ENCODE results near the gene SDK2.
A peak's percentile ranks its signal among the peaks of the same experiment; 100 is the strongest.

Gene SDK2

DNA sequence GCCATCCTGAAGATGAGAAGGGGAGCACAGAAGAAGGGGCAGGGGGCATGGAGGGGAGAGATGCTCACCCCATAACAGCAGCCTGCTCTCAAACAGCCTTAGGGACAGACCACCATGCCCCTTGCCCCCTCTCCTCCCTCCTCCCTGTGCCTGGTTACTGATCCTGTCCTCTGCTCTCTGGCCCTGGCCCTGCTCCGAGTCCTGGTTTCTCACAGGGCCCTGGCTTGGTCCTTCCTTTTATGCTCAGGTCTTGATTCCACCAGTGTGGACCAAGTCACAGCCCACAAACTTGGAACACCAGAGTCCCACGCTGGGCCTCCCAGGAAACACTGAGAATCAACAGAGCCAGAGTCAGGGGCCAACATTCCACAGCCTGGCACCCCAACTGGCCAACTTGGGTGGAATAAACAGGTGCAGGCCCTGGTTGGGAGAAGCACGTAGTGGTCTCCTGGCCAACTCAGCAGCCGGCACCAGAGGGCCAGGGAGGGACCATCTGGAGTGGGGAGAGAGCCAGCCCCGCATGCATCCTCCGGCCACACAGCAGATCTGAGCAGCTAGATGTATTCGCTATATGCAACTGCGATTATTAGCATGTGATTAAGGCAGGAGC lies 287.6 kb downstream of the SDK2 start:
- no peak for DNase-seq

- no peak for DNase-seq
Measured at GRCh38 chr17:73354423-73355284, 289.6 kb downstream of the SDK2 start.

DNA sequence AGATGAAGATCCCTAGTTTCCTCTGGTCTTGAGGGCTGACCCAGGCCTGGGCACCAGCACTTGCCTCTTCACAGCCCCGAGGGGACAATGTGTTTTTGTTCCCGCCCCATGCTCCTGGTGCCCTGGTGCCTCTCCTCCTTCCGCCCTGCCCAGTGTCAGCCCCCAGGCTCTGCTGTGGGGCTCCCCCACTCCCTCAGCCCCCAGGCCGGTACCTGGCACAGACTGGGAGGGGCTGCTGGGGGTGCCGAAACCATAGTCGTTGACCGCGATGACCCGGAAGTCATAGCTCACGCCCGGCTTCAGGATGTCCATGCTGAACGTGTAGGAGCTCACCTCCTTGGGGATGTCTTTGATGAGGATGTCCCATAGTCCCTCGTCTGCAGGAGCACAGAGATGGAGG lies 292.0 kb downstream of the SDK2 start:
- DNase-seq: no peak

- no peak for DNase-seq
Measured at GRCh38 chr17:73351764-73352163, 292.5 kb downstream of the SDK2 start.

GRCh38 chr17:73350864-73351263 lies 293.4 kb downstream of the SDK2 start:
- DNase-seq: no peak

GRCh38 chr17:73349647-73350046 lies 294.6 kb downstream of the SDK2 start:
- no peak for DNase-seq

GRCh38 chr17:73349138-73349537 lies 295.1 kb downstream of the SDK2 start:
- peak; percentile 80 for DNase-seq

DNA sequence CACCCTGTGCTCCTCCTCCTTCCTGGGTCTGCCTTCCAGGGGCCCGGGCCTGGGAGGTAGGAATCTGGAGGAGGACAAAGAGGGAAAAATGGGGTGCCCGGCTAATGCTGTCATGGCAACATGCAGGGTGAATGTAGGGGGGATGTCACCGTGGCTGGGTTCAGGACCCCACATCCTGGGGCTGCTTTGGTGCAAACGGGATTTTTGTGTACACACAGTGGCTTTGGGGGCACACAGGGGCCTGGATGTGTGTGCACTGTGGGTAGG lies 295.5 kb downstream of the SDK2 start:
- no peak for DNase-seq

DNA sequence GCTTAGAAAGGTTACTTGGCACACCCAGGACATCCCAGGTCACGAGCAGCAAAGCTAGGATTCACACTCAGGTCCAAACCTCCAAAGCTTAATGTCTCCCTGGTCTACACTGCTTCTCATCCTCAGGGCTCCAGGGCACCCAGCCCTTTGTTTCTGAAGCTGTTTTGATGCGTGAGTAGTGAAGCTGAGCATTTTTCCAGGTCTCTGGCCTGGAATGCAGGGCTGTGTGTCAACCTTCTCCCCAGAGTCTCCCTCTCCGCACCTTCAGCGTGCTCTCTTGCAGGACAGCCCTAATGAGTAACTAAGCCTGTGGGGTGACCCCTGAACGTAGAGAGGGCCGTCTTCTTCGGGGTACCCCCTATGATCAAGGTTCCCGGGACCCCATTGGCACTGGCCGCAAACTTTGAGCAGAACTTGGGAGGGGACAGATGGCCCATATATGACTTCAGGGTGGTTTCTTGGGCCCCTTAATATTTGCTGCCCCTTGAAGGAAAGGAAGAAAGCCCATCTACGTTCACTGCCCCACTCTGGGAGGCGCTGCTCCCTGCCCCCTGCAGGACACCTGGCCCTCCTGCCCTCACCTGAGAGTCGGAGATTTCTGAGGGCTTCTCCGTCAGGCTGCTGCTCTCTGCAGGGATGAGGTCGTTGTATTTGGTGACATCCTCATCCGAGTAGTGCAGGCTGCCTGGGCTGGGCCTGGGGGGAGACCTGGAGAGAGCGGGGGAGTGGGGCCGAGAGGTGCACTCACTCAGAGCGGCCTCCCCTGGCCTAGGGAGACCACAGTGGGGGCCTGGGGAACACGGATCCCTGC lies 296.0 kb downstream of the SDK2 start:
- no peak for DNase-seq

GRCh38 chr17:73347351-73347750 lies 296.9 kb downstream of the SDK2 start:
- peak; percentile 70 for DNase-seq

DNA sequence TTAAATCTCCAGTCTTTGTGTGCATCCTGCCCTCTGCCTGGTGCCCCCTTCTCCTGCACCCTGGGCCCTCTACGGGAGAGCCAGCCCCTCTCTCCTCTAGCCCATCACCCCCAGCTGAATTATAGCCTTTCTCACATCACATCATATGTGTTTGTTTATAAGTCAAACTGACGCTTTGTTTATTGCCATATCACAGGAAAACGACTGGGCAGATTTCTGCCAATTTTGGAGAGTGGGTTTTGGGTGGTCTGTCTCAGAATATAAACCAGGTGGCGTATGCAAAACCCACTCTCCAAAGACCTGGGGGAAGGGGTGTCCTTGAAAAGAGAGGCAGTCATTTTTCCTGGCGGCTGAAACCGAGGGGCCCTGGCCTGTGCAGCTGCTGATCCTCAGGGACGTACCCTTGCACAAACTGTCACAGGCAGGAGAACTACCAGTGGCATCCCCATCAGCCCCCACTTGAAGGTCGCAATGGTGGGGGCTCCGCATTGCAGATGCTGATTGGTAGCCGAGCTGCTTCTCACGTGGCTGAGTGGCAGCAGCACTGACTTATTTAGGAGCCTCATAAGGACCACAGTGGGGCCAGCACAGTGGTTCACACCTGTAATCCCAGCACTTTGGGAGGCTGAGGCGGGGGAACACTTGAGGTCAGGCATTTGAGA lies 297.6 kb downstream of the SDK2 start:
- no peak for DNase-seq

GRCh38 chr17:73343739-73344454 lies 300.3 kb downstream of the SDK2 start:
- DNase-seq: no peak

- DNase-seq: peak; percentile 65
Measured at GRCh38 chr17:73343168-73343634, 301.0 kb downstream of the SDK2 start.

GRCh38 chr17:73342541-73343167 lies 301.6 kb downstream of the SDK2 start:
- DNase-seq: no peak

- DNase-seq: peak; percentile 94
Measured at GRCh38 chr17:73342050-73342522, 302.2 kb downstream of the SDK2 start.

DNA sequence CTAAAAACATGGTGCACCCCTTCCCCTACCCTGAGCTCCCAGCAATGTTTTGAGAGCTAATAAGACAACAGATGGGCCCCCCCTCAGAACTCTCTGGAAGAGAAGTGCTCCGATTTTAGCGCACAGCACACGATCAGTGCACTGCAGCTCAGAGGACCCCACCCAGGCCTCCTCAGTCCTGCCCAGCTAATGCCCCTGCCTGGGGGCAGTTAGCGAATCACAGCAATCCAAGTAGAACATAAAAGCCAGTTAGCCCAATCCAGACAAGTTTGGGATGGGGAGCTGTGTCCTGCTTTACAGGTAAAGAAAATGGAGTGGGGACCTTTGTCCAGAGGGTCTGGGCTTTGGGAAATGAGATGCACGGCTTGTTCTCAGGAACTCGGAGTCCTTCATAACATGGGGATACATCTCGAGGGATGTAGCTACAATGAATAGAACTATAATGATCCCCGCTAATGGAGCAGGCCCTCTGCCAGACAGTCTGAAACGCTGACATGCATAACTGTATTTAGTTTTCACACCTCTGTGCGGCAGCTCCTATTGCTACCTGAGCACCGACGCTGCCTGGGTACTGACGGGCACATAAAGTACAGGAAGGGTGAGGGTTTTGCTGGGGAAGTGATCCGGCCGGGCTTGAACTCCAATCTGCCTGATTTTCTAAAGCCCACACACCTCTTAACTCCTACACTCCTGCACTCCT lies 302.7 kb downstream of the SDK2 start:
- peak; percentile 53 for DNase-seq

- no peak for DNase-seq
Measured at GRCh38 chr17:73340093-73340596, 304.1 kb downstream of the SDK2 start.

- no peak for DNase-seq
Measured at GRCh38 chr17:73338566-73339197, 305.6 kb downstream of the SDK2 start.

DNA sequence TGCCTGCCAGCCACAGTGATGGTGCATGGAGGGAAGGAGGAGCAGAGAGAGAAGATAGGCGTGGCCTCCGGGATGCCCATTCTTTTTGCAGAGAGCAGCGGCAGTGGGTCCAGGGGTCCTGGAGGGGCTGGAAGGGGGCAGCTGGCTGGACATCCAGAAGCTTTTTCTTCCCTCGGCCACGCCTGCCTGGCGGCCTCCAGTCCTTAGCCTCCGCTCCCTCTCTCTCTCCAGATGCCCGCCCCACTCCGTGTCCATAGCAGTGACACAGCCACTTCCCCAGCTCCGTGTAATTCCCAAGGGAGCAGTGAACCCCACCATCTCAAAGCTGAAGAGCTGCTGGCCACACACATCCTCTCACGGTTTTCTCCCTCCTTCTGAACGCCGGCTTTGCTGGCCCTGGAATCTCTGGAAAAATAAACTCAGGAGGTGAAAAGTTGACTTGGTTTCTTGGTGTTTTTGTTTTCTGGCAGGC lies 306.2 kb downstream of the SDK2 start:
- DNase-seq: no peak

GRCh38 chr17:73337330-73337710 lies 306.9 kb downstream of the SDK2 start:
- no peak for DNase-seq

All from midbrain (tissue), 1 donor.